HEK293 (cell line): ENCODE measurements around the gene RPL19.
A peak's percentile ranks its signal among the peaks of the same experiment; 100 is the strongest.

ENCODE experiments used
- CTCF ChIA-PET: fragments of 350-600 bp; formaldehyde crosslinking; extraction: SDS; loops from one replicate; lab custom pipeline; 2021; ENCODE audit warnings: antibody characterized with exemption; lab: Yijun Ruan, JAX
- POLR2A ChIA-PET: fragments of 300-600 bp; formaldehyde crosslinking; extraction: SDS; loops from one replicate; lab custom pipeline; 2020; ENCODE audit warnings: antibody characterized with exemption, inconsistent platforms; lab: Yijun Ruan, JAX
- H3K27ac ChIP-seq: fragments of 200-500 bp; sonication (Bioruptor generic); 2 replicates; pipeline ENCODE4 v1.5.1; 2014; ENCODE audit warnings: low read depth, low read length, control low read depth, inconsistent platforms; ENCODE audit errors: extremely low read depth
- H3K36me3 ChIP-seq, 2 experiments: fragments of 200-500 bp in 1 of 2; sonication (Bioruptor generic) in 1 of 2; 1 replicate in 1 of 2; 2 replicates in 1 of 2; pipeline ENCODE4 v1.5.1; 2014 to 2017; ENCODE audit warnings: inconsistent platforms in 2 of 2, low read length in 2 of 2; ENCODE audit not compliant: control insufficient read depth in 2 of 2, insufficient read depth in 1 of 2
- H3K4me1 ChIP-seq: fragments of 200-500 bp; sonication (Bioruptor generic); 2 replicates; pipeline ENCODE4 v1.5.1; 2014; ENCODE audit warnings: mild to moderate bottlenecking, low read length, inconsistent platforms; ENCODE audit not compliant: control insufficient read depth, insufficient read depth
- H3K4me3 ChIP-seq: 2 replicates; pipeline ENCODE4 v1.5.1; 2011; ENCODE audit warnings: low read depth, mild to moderate bottlenecking, control low read depth, low read length, moderate library complexity
- H3K9me3 ChIP-seq: fragments of 200-500 bp; sonication (Bioruptor generic); 2 replicates; pipeline ENCODE4 v1.5.1; 2014; ENCODE audit warnings: low read depth, low read length, inconsistent platforms; ENCODE audit not compliant: control insufficient read depth, insufficient read depth
- BCL11A ChIP-seq: fragments of 450-650 bp; formaldehyde crosslinking; IDR thresholded peaks from 2 replicates; pipeline ENCODE4 v1.5.1; 2016; ENCODE audit warnings: low read depth, missing biosample characterization, missing genetic modification characterization
- GLIS1 ChIP-seq: fragments of 450-650 bp; formaldehyde crosslinking; IDR thresholded peaks from 2 replicates; pipeline ENCODE4 v1.5.1; 2016; ENCODE audit warnings: missing biosample characterization, missing genetic modification characterization
- GLIS2 ChIP-seq: fragments of 450-650 bp; formaldehyde crosslinking; IDR thresholded peaks from 2 replicates; pipeline ENCODE4 v1.5.1; 2016; ENCODE audit warnings: missing biosample characterization, missing genetic modification characterization
- HIC1 ChIP-seq: fragments of 450-650 bp; formaldehyde crosslinking; IDR thresholded peaks from 2 replicates; pipeline ENCODE4 v1.5.1; 2016; ENCODE audit warnings: missing biosample characterization, missing genetic modification characterization
- HOXD13 ChIP-seq: sonication (generic); formaldehyde crosslinking; IDR thresholded peaks from 2 replicates; pipeline ENCODE4 v1.8.0; 2022; ENCODE audit warnings: missing genetic modification reagents, borderline replicate concordance
- KLF17 ChIP-seq: fragments of 450-650 bp; formaldehyde crosslinking; IDR thresholded peaks from 2 replicates; pipeline ENCODE4 v1.5.1; 2016; ENCODE audit warnings: missing biosample characterization, missing genetic modification characterization
- PATZ1 ChIP-seq: fragments of 450-650 bp; formaldehyde crosslinking; IDR thresholded peaks from 2 replicates; pipeline ENCODE4 v1.5.1; 2016; ENCODE audit warnings: missing biosample characterization, missing genetic modification characterization
- TCF7L2 ChIP-seq: IDR thresholded peaks from 2 replicates; pipeline ENCODE4 v1.6.1; 2011; ENCODE audit warnings: low read depth, mild to moderate bottlenecking, inconsistent platforms, low read length, moderate library complexity, borderline replicate concordance
- ZBTB21 ChIP-seq: fragments of 450-650 bp; formaldehyde crosslinking; IDR thresholded peaks from 2 replicates; pipeline ENCODE4 v1.5.1; 2017; ENCODE audit warnings: missing biosample characterization, missing genetic modification characterization
- ZBTB44 ChIP-seq: fragments of 450-650 bp; IDR thresholded peaks from 2 replicates; pipeline ENCODE4 v1.5.1; 2018; ENCODE audit warnings: missing biosample characterization, mild to moderate bottlenecking, missing genetic modification characterization
- ZBTB7A ChIP-seq: fragments of 450-650 bp; formaldehyde crosslinking; IDR thresholded peaks from 2 replicates; pipeline ENCODE4 v1.5.1; 2016; ENCODE audit warnings: low read depth, missing biosample characterization, missing genetic modification characterization
- ZFHX2 ChIP-seq: fragments of 450-650 bp; formaldehyde crosslinking; conservative IDR thresholded peaks from 2 replicates; pipeline ENCODE4 v1.5.1; 2016; ENCODE audit warnings: missing biosample characterization, missing genetic modification characterization
- ZNF157 ChIP-seq: fragments of 450-650 bp; formaldehyde crosslinking; IDR thresholded peaks from 2 replicates; pipeline ENCODE4 v1.5.1; 2016; ENCODE audit warnings: missing biosample characterization, missing genetic modification characterization
- ZNF19 ChIP-seq: fragments of 450-650 bp; formaldehyde crosslinking; IDR thresholded peaks from 2 replicates; pipeline ENCODE4; 2016; ENCODE audit warnings: missing biosample characterization, missing genetic modification characterization, low read depth
- ZNF335 ChIP-seq: fragments of 450-650 bp; formaldehyde crosslinking; conservative IDR thresholded peaks from 2 replicates; pipeline ENCODE4 v1.5.1; 2016; ENCODE audit warnings: missing biosample characterization, missing genetic modification characterization
- ZNF423 ChIP-seq: fragments of 450-650 bp; formaldehyde crosslinking; IDR thresholded peaks from 2 replicates; pipeline ENCODE4 v1.5.1; 2016; ENCODE audit warnings: missing biosample characterization, missing genetic modification characterization
- ZNF513 ChIP-seq: fragments of 450-650 bp; IDR thresholded peaks from 2 replicates; pipeline ENCODE4 v1.5.1; 2018; ENCODE audit warnings: missing biosample characterization, missing genetic modification characterization
- ZNF558 ChIP-seq: fragments of 450-650 bp; formaldehyde crosslinking; IDR thresholded peaks from 2 replicates; pipeline ENCODE4 v1.5.1; 2016; ENCODE audit warnings: missing biosample characterization, missing genetic modification characterization
- ZNF600 ChIP-seq: fragments of 450-650 bp; formaldehyde crosslinking; IDR thresholded peaks from 2 replicates; pipeline ENCODE4 v1.5.1; 2016; ENCODE audit warnings: missing biosample characterization, missing genetic modification characterization
- ZNF776 ChIP-seq: fragments of 450-650 bp; formaldehyde crosslinking; IDR thresholded peaks from 2 replicates; pipeline ENCODE4 v1.5.0; 2017; ENCODE audit warnings: missing biosample characterization, missing genetic modification characterization, borderline replicate concordance

Gene RPL19

GRCh38 chr17:39210093-39210434 lies 10.0 kb downstream of the RPL19 start:
- ChIA-PET POLR2A (interaction anchor here (1.8 to 2.9 kb wide), 2 partner anchors 10 to 28 kb away, joined by 5 to 22 read pairs; partner anchors contain the start of gene RPL19), CTCF (interaction anchor here (0.7 to 18.9 kb wide), 5 partner anchors 11 to 338 kb away, joined by 3 to 733 read pairs (median 4); no protein-coding TSS in a partner anchor)
- Histone ChIP-seq H3K27ac (peak overlapping the region; percentile 28; the same call in 1 of the 2 replicates), H3K4me3 (peak overlapping the region; percentile 13), H3K9me3 (no peaks in the 10 kb centered on the region), H3K36me3 (peaks cover 0 to 2% of the 10 kb centered on the region in 2 experiments; a peak in 2 of 3 replicates), H3K4me1 (peaks cover 16% of the 10 kb centered on the region)
- TF ChIP-seq ZNF157, result no peak
- TF ChIP-seq KLF17 (tag by site-specific recombination), result no peak
- no peak for TF ChIP-seq BCL11A (tag by site-specific recombination)
- TF ChIP-seq ZNF513 (tag by site-specific recombination), result no peak
- TF ChIP-seq ZBTB7A (tag by site-specific recombination), result no peak
- peak; percentile 6; the same call in 1 of the 2 replicates for TF ChIP-seq ZBTB21 (tag by site-specific recombination)
- TF ChIP-seq ZNF19 (tag by site-specific recombination), result no peak
- TF ChIP-seq ZNF776 (tag by site-specific recombination), result no peak
- peak; percentile 57; the same call in 1 of the 2 replicates for TF ChIP-seq ZNF423 (tag by site-specific recombination)
- TF ChIP-seq ZNF558, result no peak
- no peak for TF ChIP-seq ZBTB44 (tag by site-specific recombination)
- TF ChIP-seq ZNF335 (tag by site-specific recombination), result peak; percentile 26; the same call in 1 of the 2 replicates
- TF ChIP-seq ZFHX2 (tag by site-specific recombination), result peak; percentile 6; the same call in 1 of the 2 replicates
- TF ChIP-seq HIC1 (tag by site-specific recombination), result peak; percentile 1; the same call in 1 of the 2 replicates
- TF ChIP-seq HOXD13 (CRISPR knock-in tag), result no peak

GRCh38 chr17:39212195-39212810 lies 12.2 kb downstream of the RPL19 start:
- TF ChIP-seq TCF7L2, result no peak
- TF ChIP-seq GLIS2 (tag by site-specific recombination), result peak; percentile 48; the same call in 1 of the 2 replicates
- TF ChIP-seq ZNF600 (tag by site-specific recombination), result no peak
- no peak for TF ChIP-seq ZBTB44 (tag by site-specific recombination)
- 0 out of 2 replicates have a peak, but pooled peaks have one; percentile 18 for TF ChIP-seq GLIS1 (tag by site-specific recombination)
- 0 out of 2 replicates have a peak, but pooled peaks have one; percentile 10 for TF ChIP-seq PATZ1 (tag by site-specific recombination)
- Histone ChIP-seq H3K9me3 (no peaks in the 10 kb centered on the region), H3K4me3 (no peak overlapping the region), H3K36me3 (no peaks in the 10 kb centered on the region), H3K4me1 (peaks cover 16% of the 10 kb centered on the region), H3K27ac (no peak overlapping the region)
- POLR2A ChIA-PET, result interaction anchor here (0.8 to 2.4 kb wide), 2 partner anchors 12 to 13 kb away, joined by 3 to 6 read pairs; partner anchors contain the start of genes RPL19 and STAC2
- CTCF ChIA-PET, result interaction anchor here (0.6 to 18.9 kb wide), 2 partner anchors 28 to 157 kb away, joined by 3 to 733 read pairs; no protein-coding TSS in a partner anchor
